GM21390 (cell line): ENCODE data around the gene CHST10.
"Not testable (repeated sequence)": the region's sequence is repeated elsewhere in the genome, so short reads cannot be mapped to it uniquely, and the experiment has no call there.

Experiments used
- ATAC-seq: cut with Tn5 transposase; IDR thresholded peaks from one replicate; pipeline ENCODE4 v1.9.1; 2021; ENCODE audit not compliant: unreplicated experiment

Gene CHST10

GRCh38 chr2:100416935-100417710, at the start of gene CHST10:
Gene CHST10 (minus strand): TSS chr2:100417668. CDS start chr2:100406675, 10,993 bp downstream.
- peak; percentile 88 for ATAC-seq

DNA sequence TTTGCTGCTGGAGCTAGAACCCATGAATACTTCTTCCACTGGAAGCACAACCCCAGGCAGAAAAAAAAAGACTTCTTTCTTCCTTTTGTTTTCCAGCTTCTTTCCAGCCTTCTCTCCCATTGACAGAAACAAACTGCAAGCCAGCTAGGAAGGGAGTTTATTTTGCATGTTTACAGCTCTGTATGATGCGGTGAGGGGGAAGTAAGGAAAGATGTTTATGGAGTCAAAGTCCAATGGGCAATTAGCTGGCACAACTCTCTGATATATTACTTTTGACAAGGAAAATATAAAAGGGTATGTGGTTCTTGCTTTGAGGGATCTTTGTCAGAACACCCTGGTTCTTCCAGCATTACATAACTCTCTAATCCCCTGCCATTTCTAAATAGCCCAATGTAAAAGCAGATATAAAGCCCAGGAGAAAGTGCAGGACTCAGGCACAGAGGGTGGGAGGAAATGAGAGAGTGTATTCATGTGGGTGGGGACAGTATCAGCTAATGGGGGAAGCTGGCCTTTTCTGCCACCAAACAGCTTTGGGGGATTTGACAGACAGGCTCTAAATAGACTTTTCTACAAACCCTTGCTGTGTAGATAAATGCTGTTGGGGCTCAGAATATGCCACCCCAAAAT, 43.5 kb upstream of the CHST10 start:
- no peak for ATAC-seq

DNA sequence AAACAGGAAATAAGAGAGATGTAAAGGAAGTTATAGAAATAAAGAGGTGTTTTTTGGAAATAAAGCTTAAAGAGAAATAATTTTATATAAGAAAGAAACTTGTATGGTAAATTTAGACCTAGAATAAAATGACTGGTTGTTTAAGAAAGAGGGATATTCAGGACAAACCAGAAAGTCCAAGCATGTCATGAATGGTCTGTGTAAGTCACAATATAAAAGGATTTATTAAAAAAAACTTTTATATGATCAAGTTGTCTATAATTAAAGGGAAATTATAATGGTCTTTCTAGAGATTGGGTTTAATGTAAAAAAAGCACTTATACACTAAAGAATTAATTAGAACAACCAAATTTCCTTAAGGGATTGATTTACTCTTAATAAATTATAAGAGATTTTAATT, 38.9 kb upstream of the CHST10 start:
- not testable (repeated sequence) for ATAC-seq

GRCh38 chr2:100453853-100454252, 36.4 kb upstream of the CHST10 start:
- ATAC-seq, result peak; percentile 67

- ATAC-seq, result no peak
Observed at GRCh38 chr2:100451734-100452133, 34.3 kb upstream of the CHST10 start.

GRCh38 chr2:100451092-100451491, 33.6 kb upstream of the CHST10 start:
- no peak for ATAC-seq

DNA sequence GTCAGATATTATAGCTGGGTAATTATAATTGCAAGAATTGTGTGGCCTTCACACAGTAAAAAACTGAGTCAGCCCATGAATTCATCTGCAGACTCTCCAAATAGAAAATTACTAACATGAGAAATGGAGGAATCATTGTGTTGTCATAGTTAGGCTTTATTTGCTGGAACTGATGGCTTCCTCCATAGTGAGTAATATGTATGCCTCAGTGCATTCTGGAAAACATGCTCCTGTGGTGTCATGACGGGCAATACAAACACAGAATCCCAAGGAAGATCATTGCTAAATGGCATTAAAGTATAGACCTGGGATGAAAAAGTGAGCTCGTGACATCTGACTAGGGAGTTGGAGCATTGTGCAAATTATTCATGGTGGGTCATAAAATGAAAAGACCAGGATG, 29.2 kb upstream of the CHST10 start:
- no peak for ATAC-seq

DNA sequence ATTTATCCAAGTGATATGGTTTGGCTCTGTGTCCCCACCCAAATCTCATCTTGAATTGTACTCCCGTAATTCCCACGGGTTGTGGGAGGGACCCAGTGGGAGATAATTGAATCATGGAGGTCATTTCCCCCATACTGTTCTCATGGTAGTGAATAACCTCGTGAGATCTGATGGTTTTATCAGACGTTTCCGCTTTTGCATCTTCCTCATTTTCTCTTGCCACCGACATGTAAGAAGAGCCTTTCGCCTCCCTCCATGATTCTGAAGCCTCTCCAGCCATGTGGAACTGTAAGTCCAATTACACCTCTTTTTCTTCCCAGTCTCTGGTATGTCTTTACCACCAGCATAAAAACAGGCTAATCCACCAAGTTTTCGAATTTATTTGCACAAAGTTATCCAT, 20.3 kb upstream of the CHST10 start:
- no peak for ATAC-seq

GRCh38 chr2:100429726-100430125, 12.3 kb upstream of the CHST10 start:
- no peak for ATAC-seq

DNA sequence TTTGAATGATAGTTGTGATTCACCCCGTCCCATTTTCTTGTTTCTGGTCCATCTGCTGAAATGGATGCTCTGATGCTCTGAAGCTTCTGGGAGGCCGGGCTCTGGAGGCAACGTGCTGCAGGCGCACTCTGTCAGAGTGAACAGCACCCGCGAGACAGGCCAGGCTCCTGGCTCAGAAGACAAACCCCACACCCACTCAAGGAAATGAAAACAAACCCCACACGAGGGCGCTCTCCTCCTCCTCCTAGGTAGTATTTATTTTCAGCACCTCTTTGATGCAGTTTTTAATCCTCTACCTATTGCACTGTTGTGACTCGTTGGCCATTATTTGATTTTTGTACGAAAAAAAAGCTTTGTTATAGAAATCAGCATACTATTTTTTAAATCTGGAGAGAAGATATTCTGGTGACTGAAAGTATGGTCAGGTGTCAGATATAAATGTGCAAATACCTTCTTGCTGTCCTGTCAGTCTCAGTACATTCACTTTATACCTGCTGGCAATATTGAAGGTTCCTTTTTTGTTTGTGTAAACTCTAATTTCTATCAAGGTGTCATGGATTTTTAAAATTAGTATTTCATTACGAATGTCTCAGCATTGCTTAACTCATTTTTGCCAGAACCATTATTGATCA, 10.3 kb upstream of the CHST10 start:
- ATAC-seq, result no peak

DNA sequence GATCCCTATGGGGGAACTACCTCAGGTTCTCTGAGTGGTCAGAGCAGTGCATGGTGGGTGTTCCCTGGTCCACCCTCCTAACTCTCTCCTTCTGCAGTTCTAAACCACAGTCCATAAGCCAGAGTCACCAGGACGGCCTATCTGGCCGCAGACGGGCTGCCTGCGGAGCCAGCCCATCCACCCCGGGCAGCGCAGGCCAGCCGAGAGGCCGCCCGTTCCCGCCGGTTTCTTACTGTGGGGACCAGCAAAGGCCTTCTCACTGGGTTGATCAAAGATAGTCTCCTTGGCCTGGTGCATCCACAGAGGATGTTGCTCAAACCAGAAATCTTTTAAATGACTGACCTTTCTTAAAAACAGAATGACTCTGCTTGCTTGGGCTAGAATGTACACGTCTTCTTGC, 9.6 kb upstream of the CHST10 start:
- no peak for ATAC-seq

GRCh38 chr2:100426384-100426720, 8.9 kb upstream of the CHST10 start:
- ATAC-seq, result no peak

DNA sequence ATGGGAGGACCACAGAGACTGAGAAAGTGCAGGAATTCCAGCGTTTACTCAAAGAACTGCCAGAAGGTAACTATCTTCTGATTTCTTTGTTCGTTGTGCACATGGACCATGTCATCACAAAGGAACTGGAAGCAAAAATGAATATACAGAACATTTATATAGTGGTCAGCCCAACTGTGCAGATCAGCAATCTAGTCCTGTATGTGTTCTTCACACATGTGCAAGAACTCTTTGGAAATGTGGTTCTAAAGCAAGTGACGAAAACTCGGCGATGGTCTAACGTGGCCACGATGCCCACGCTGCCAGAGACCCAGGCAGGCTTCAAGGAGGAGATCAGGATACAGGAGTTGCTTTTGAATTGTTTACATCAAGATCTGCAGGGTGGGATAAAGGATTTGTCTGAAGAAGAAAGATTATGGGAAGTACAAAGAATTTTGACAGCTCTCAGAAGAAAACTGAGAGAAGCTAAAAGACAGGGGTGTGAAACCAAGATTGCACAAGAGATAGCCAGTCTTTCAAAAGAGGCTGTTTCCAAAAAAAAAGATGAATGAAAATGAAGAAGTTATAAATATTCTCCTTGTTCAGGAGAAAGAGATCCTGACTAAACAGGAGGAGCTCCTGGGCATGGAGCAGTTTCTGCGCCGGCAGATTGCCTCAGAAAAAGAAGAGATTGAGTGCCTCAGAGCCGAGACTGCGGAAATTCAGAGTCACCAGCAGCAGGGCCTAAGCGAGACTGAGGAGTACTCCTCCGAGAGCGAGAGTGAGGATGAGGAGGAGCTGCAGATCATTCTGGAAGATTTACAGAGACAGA, 8.3 kb upstream of the CHST10 start:
- no peak for ATAC-seq

DNA sequence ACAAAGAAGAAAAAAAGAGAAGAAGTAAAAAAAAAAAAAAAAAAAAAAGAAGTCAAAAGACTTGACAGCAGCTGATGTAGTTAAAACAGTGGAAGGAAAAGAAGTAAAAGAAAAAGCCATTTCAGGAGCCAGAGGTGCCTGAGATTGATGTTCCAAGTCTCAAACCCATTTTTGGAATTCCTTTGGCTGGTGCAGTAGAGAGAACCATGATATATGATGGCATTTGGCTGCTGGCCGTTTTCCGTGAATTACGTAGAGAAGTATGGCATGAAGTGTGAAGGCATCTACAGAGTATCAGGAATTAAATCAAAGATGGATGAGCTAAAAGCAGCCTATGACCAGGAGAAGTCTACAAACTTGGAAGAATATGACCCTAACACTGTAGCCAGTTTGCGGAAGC, 7.6 kb upstream of the CHST10 start:
- ATAC-seq, result no peak

GRCh38 chr2:100424277-100424875, 6.9 kb upstream of the CHST10 start:
- ATAC-seq, result no peak

DNA sequence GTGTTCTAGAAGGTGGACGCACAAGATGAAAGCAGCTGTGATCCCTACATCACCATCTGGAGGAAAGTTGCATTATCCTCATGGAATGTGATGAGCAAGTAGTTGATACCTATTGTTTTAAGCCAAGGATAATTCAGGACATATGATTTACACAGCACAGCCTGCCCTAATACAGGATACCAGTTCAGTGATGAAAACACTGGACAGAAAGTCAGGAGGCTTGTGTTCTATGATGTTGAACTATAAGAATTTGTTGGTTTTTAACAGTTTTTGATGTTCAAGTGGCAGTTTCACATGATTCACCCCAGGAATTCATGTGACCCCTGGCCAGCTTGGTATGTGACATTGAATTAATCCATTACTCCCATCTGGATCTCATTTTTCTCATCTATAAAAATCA, 6.2 kb upstream of the CHST10 start:
- no peak for ATAC-seq

- no peak for ATAC-seq
Observed at GRCh38 chr2:100422320-100423055, 5.0 kb upstream of the CHST10 start.

- ATAC-seq, result no peak
Observed at GRCh38 chr2:100419915-100420314, 2.4 kb upstream of the CHST10 start.

GRCh38 chr2:100418406-100418962, 1.0 kb upstream of the CHST10 start:
- ATAC-seq, result no peak

GRCh38 chr2:100417711-100418124, 250 bp upstream of the CHST10 start:
- ATAC-seq, result no peak
